Hepatocyte (in vitro differentiated cells): Measurements from ENCODE around the gene ANO1.

Experiments
- CTCF ChIP-seq: fragments of 200-600 bp; sonication (generic); IDR thresholded peaks from 2 replicates; pipeline ENCODE4 v1.5.1; 2016; ENCODE audit warnings: antibody characterized with exemption, mild to moderate bottlenecking; ENCODE audit not compliant: poor library complexity
- EZH2 ChIP-seq: fragments of 200-600 bp; sonication (generic); IDR thresholded peaks from 2 replicates; pipeline ENCODE4 v1.6.1; 2016; ENCODE audit warnings: antibody characterized with exemption, mild to moderate bottlenecking, borderline replicate concordance
- EZH2phosphoT487 ChIP-seq: fragments of 200-600 bp; sonication (generic); IDR thresholded peaks from one replicate; pipeline ENCODE4 v1.6.1; 2018; ENCODE audit warnings: antibody characterized with exemption, mild to moderate bottlenecking, low read depth, moderate library complexity; ENCODE audit not compliant: unreplicated experiment, severe bottlenecking

- TF ChIP-seq EZH2 (no peak), CTCF (no peak), EZH2phosphoT487 (no peak)
Measured at GRCh38 chr11:70115778-70116177, 37.7 kb downstream of the ANO1 start.
